Osteoblast (primary cell): ENCODE results near the gene DPH1. TPM values are rescaled to one million over a fixed set of nuclear protein-coding genes. Genes with fewer than 3 reads are reported as not detected.

Source experiments
- DNase-seq: peaks from one replicate; pipeline ENCODE4 v3.0.0; 2011; ENCODE audit warnings: low spot score, mixed read lengths; ENCODE audit not compliant: insufficient read length; ENCODE audit errors: missing footprints
- H2AFZ ChIP-seq: 2 replicates; pipeline ENCODE4 v1.6.0; 2011; ENCODE audit warnings: mild to moderate bottlenecking, low read length
- H3K27ac ChIP-seq: 2 replicates; pipeline ENCODE4 v1.5.1; 2011; ENCODE audit warnings: mild to moderate bottlenecking, low read depth, low read length, moderate library complexity
- H3K27me3 ChIP-seq: 2 replicates; pipeline ENCODE4 v1.6.0; 2012; ENCODE audit warnings: mild to moderate bottlenecking, control low read depth, inconsistent platforms, low read length, moderate library complexity; ENCODE audit not compliant: insufficient read depth
- H3K36me3 ChIP-seq: 2 replicates; pipeline ENCODE4 v1.5.1; 2011; ENCODE audit warnings: mild to moderate bottlenecking, low read length, control low read depth, moderate library complexity; ENCODE audit not compliant: insufficient read depth
- H3K4me1 ChIP-seq: 2 replicates; pipeline ENCODE4 v1.5.1; 2011; ENCODE audit warnings: mild to moderate bottlenecking, low read length, control low read depth, moderate library complexity; ENCODE audit not compliant: insufficient read depth
- H3K4me2 ChIP-seq: 2 replicates; pipeline ENCODE4 v1.6.0; 2011; ENCODE audit warnings: mild to moderate bottlenecking, low read length; ENCODE audit not compliant: insufficient read depth
- H3K4me3 ChIP-seq: fragments of 200-600 bp; sonication (generic); 3 replicates; pipeline ENCODE4 v1.5.1; 2012; ENCODE audit warnings: mild to moderate bottlenecking, low read length, inconsistent platforms; ENCODE audit not compliant: insufficient read depth
- H3K79me2 ChIP-seq: 2 replicates; pipeline ENCODE4 v1.6.0; 2012; ENCODE audit warnings: mild to moderate bottlenecking, low read length, control low read depth, inconsistent platforms; ENCODE audit not compliant: insufficient read depth
- H3K9me3 ChIP-seq: 2 replicates; pipeline ENCODE4 v1.5.1; 2011; ENCODE audit warnings: low read depth, low read length, control low read depth
- H4K20me1 ChIP-seq: 2 replicates; pipeline ENCODE4 v1.6.0; 2012; ENCODE audit warnings: mild to moderate bottlenecking, low read length, control low read depth; ENCODE audit not compliant: insufficient read depth
- total RNA-seq: library from RNA; depleted of rRNA; stranded (reverse); fragments of >200 nt; gene quantifications from 2 replicates; pipeline ENCODE4 v1.2.3, GENCODE V29; 2012
- TF ChIP-seq, protein P1 (sequence below): IDR thresholded peaks from 2 replicates; pipeline ENCODE4 v1.5.1; 2011; ENCODE audit warnings: mild to moderate bottlenecking, low read depth, low read length, moderate library complexity; ENCODE audit errors: extremely low read depth

The DPH1 gene
- total RNA-seq, 1 donor, result 63.7 TPM

DNA sequence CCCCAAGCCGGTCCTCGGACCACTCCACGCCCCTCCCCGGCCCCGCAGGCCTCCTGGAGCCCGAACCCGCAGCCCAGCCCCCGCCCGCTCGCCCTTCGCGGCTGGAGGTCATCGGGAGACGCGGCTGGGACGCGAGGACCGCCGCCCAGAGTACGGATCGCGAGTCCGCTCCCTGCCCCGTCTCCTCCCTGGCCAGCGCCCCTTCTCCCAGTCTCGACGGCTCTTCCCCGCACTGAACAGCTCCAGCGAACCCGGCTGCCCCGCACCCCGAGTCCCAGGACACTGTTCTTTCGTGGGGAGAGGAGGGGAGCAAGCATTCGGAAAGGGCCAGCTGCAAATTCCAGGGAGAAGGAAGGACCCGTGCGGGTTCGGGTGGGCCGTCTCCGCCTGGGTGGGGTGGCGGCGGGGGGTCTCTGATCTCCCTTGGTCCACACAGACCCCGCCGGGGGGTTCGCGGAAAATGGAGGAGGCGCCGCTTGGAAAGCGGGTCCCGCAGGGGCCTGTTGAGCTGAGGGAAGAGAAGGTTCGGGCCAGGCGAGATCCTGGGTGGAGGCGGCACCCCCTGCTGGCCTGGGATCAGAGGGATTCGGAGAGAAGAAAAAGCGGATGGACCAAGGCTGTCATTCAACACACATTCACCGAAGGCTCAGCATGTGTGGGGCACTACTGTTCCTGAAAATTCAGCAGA, 4.2 kb upstream of the DPH1 start:
- Histone ChIP-seq H3K4me1 (peaks cover 30% of the 10 kb centered on the region), H3K36me3 (no peaks in the 10 kb centered on the region), H3K4me2 (peak overlapping the region; percentile 79), H3K27me3 (peaks cover 36% of the 10 kb centered on the region), H4K20me1 (no peaks in the 10 kb centered on the region), H3K27ac (no peak overlapping the region), H3K9me3 (no peaks in the 10 kb centered on the region), H3K4me3 (peak overlapping the region; percentile 67), H2AFZ (peak overlapping the region; percentile 56), H3K79me2 (peaks cover 5% of the 10 kb centered on the region)
- DNase-seq, result peak; percentile 98
- TF ChIP-seq, protein P1, sequence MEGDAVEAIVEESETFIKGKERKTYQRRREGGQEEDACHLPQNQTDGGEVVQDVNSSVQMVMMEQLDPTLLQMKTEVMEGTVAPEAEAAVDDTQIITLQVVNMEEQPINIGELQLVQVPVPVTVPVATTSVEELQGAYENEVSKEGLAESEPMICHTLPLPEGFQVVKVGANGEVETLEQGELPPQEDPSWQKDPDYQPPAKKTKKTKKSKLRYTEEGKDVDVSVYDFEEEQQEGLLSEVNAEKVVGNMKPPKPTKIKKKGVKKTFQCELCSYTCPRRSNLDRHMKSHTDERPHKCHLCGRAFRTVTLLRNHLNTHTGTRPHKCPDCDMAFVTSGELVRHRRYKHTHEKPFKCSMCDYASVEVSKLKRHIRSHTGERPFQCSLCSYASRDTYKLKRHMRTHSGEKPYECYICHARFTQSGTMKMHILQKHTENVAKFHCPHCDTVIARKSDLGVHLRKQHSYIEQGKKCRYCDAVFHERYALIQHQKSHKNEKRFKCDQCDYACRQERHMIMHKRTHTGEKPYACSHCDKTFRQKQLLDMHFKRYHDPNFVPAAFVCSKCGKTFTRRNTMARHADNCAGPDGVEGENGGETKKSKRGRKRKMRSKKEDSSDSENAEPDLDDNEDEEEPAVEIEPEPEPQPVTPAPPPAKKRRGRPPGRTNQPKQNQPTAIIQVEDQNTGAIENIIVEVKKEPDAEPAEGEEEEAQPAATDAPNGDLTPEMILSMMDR, result peak; percentile 73

DNA sequence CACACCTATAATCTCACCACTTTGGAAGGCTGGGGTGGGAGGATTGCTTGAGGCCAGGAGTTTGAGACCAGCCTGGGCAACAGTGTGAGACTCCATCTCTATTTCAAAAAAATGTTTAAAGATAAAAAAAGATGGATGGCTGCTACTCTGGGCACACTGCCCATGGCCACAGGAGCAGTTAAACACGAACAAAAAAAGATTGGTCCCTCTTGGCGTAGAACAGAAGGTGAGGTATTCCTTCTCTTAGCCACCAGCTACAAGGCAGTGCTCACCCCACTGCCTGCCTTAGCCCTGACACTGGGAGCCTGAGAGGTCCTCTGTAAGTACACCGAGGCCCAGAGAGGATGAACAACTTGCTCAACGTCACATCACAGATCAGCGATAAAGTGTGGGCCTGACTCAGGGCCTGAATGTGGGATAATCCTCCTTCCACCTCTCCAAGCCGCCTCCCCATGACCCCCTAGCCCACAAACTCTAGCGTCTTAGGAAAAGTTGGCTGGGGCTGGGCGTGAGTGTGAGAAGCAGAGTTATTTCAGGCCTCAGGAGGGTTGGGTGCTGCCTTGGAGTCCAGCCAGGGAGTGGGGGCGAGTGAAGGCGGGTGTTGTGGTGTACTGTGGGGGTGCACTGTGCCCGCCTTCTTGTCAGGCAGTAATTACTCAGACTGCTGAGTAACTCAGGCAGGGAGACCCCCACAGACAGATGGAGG, 2.3 kb upstream of the DPH1 start:
- no peaks in the 10 kb centered on the region for H3K36me3 ChIP-seq
- H3K4me1 ChIP-seq, result peaks cover 46% of the 10 kb centered on the region
- no peak overlapping the region for H3K27ac ChIP-seq
- H2AFZ ChIP-seq, result peak overlapping the region; percentile 18
- H3K4me3 ChIP-seq, result no peak overlapping the region
- H3K27me3 ChIP-seq, result peaks cover 29% of the 10 kb centered on the region
- H3K4me2 ChIP-seq, result peak overlapping the region; percentile 85
- peak; percentile 86 for DNase-seq
- H3K9me3 ChIP-seq, result no peaks in the 10 kb centered on the region
- no peaks in the 10 kb centered on the region for H4K20me1 ChIP-seq
- TF ChIP-seq, protein P1, result no peak
- peaks cover 21% of the 10 kb centered on the region for H3K79me2 ChIP-seq

DNA sequence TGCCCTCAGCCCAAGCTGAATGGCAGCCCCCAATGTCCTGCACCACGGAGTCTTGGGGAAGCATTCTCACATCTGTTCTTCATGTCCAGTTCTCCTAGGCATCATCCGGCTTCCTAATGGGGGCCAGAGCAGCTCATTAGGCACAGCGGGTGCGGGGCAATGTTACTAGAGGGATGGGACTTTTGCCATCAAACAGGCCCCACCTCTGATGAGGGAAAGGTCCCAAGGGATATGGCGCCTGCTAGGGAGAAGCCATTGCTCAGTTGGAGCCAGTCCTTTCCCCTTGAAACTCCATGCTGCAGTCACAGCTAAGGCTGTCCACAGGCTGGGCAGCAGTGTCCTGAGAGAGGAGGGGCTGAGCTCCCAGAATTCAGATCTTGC, 1.7 kb upstream of the DPH1 start:
- H2AFZ ChIP-seq, result peak overlapping the region; percentile 18
- H3K36me3 ChIP-seq, result no peaks in the 10 kb centered on the region

More for the DNA sequence above, 1.7 kb upstream of the DPH1 start:
- Histone ChIP-seq H3K27me3 (peaks cover 24% of the 10 kb centered on the region), H3K4me1 (peaks cover 51% of the 10 kb centered on the region), H3K79me2 (peaks cover 21% of the 10 kb centered on the region), H3K27ac (no peak overlapping the region), H3K4me2 (peak overlapping the region; percentile 85), H4K20me1 (no peaks in the 10 kb centered on the region), H3K9me3 (no peaks in the 10 kb centered on the region), H3K4me3 (no peak overlapping the region)
- peak; percentile 64 for DNase-seq
- TF ChIP-seq, protein P1, result no peak
